Large intestine (tissue), 3 donors: ENCODE measurements around the gene GNPTG. TPM values are rescaled to one million over a fixed set of nuclear protein-coding genes. Genes with fewer than 3 reads are reported as not detected.

Experiments
- DNase-seq, 2 donors: peaks; one replicate each; pipeline versions ENCODE4 v3.0.0 to v3.0.0-alpha.2; 2013
- H3K27ac ChIP-seq: one replicate; pipeline ENCODE4 v1.5.1; 2013; ENCODE audit warnings: low read length
- H3K27me3 ChIP-seq: 2 replicates; pipeline ENCODE4 v1.6.1; 2013; ENCODE audit warnings: low read length; ENCODE audit not compliant: control insufficient read depth, insufficient read depth
- H3K36me3 ChIP-seq: 2 replicates; pipeline ENCODE4 v1.6.1; 2013; ENCODE audit warnings: low read length; ENCODE audit not compliant: control insufficient read depth, insufficient read depth
- H3K4me1 ChIP-seq: one replicate; pipeline ENCODE4 v1.6.1; 2013; ENCODE audit warnings: low read length; ENCODE audit not compliant: control insufficient read depth, insufficient read depth
- H3K4me3 ChIP-seq: one replicate; pipeline ENCODE4 v1.5.1; 2013; ENCODE audit warnings: low read length
- H3K9me3 ChIP-seq: one replicate; pipeline ENCODE4 v1.6.1; 2013; ENCODE audit warnings: mild to moderate bottlenecking, low read depth, low read length, moderate library complexity; ENCODE audit not compliant: control insufficient read depth
- WGBS: methylation state at CpG from one replicate; pipeline ENCODE4 v1.1.5; 2013; ENCODE audit warnings: low lambda C conversion rate; ENCODE audit not compliant: insufficient coverage; 5-methylcytosine and 5-hydroxymethylcytosine counted together
- polyA plus RNA-seq: library from polyadenylated mRNA; unstranded; fragments of 120-200 nt; gene quantifications from one replicate; pipeline ENCODE4 v1.2.1, GENCODE V29; 2013

GNPTG gene
- polyA plus RNA-seq, 1 donor: 68.3 TPM

GRCh38 chr16:1341495-1342420 is 10.0 kb upstream of the GNPTG start:
- Histone ChIP-seq H3K36me3 (no peaks in the 10 kb centered on the region), H3K27ac (no peak overlapping the region), H3K9me3 (no peaks in the 10 kb centered on the region), H3K27me3 (peaks cover 6% of the 10 kb centered on the region), H3K4me3 (no peak overlapping the region), H3K4me1 (peaks cover 12% of the 10 kb centered on the region)
- DNase-seq: no peak
- WGBS: no CpG with 5 or more reads among the region's 39 CpGs

GRCh38 chr16:1342526-1343427 is 9.0 kb upstream of the GNPTG start:
- WGBS: no CpG with 5 or more reads among the region's 49 CpGs
- peak; percentile 98 for DNase-seq
- Histone ChIP-seq H3K4me1 (peaks cover 12% of the 10 kb centered on the region), H3K27me3 (no peaks in the 10 kb centered on the region), H3K4me3 (peak overlapping the region; percentile 49), H3K27ac (peak overlapping the region; percentile 23), H3K9me3 (no peaks in the 10 kb centered on the region), H3K36me3 (peaks cover 7% of the 10 kb centered on the region)

- WGBS: no CpG with 5 or more reads among the region's 44 CpGs
- Histone ChIP-seq H3K36me3 (peaks cover 15% of the 10 kb centered on the region), H3K9me3 (no peaks in the 10 kb centered on the region), H3K27ac (peak overlapping the region; percentile 23), H3K27me3 (no peaks in the 10 kb centered on the region), H3K4me3 (peak overlapping the region; percentile 49), H3K4me1 (peaks cover 12% of the 10 kb centered on the region)
- DNase-seq: no peak
Observed at GRCh38 chr16:1343428-1344242, 8.1 kb upstream of the GNPTG start.

GRCh38 chr16:1344499-1344898 is 7.2 kb upstream of the GNPTG start:
- no peak overlapping the region for H3K4me3 ChIP-seq

GRCh38 chr16:1345087-1345486 is 6.6 kb upstream of the GNPTG start:
- DNase-seq: no peak
- no CpG with 5 or more reads among the region's 11 CpGs for WGBS

More at GRCh38 chr16:1344499-1344898, 7.2 kb upstream of the GNPTG start:
- no peak for DNase-seq
- no CpG with 5 or more reads among the region's 14 CpGs for WGBS
- peaks cover 21% of the 10 kb centered on the region for H3K36me3 ChIP-seq
- no peak overlapping the region for H3K27ac ChIP-seq
- H3K9me3 ChIP-seq: no peaks in the 10 kb centered on the region
- H3K4me1 ChIP-seq: peaks cover 12% of the 10 kb centered on the region
- no peaks in the 10 kb centered on the region for H3K27me3 ChIP-seq

GRCh38 chr16:1345651-1346421 is 5.9 kb upstream of the GNPTG start:
- H3K4me1 ChIP-seq: peaks cover 12% of the 10 kb centered on the region
- no peak for DNase-seq
- no peak overlapping the region for H3K27ac ChIP-seq
- H3K9me3 ChIP-seq: no peaks in the 10 kb centered on the region
- no peaks in the 10 kb centered on the region for H3K27me3 ChIP-seq
- H3K4me3 ChIP-seq: no peak overlapping the region
- peaks cover 32% of the 10 kb centered on the region for H3K36me3 ChIP-seq
- WGBS: no CpG with 5 or more reads among the region's 31 CpGs

More at GRCh38 chr16:1345087-1345486, 6.6 kb upstream of the GNPTG start:
- H3K4me3 ChIP-seq: no peak overlapping the region
- H3K27ac ChIP-seq: no peak overlapping the region
- no peaks in the 10 kb centered on the region for H3K9me3 ChIP-seq
- H3K4me1 ChIP-seq: peaks cover 12% of the 10 kb centered on the region
- no peaks in the 10 kb centered on the region for H3K27me3 ChIP-seq
- peaks cover 27% of the 10 kb centered on the region for H3K36me3 ChIP-seq

GRCh38 chr16:1346422-1347285 is 5.1 kb upstream of the GNPTG start:
- Histone ChIP-seq H3K9me3 (no peaks in the 10 kb centered on the region), H3K27ac (no peak overlapping the region), H3K36me3 (peaks cover 32% of the 10 kb centered on the region), H3K4me3 (no peak overlapping the region), H3K27me3 (no peaks in the 10 kb centered on the region), H3K4me1 (peaks cover 12% of the 10 kb centered on the region)
- no CpG with 5 or more reads among the region's 34 CpGs for WGBS
- no peak for DNase-seq

- DNase-seq: no peak
- H3K36me3 ChIP-seq: peaks cover 32% of the 10 kb centered on the region
- WGBS: no CpG with 5 or more reads among the region's 31 CpGs
- no peaks in the 10 kb centered on the region for H3K27me3 ChIP-seq
- peaks cover 11% of the 10 kb centered on the region for H3K4me1 ChIP-seq
- no peak overlapping the region for H3K4me3 ChIP-seq
- no peak overlapping the region for H3K27ac ChIP-seq
- H3K9me3 ChIP-seq: no peaks in the 10 kb centered on the region
Observed at GRCh38 chr16:1347286-1347855, 4.4 kb upstream of the GNPTG start.
